Measurements from ENCODE around the gene SLC48A1.

DNA sequence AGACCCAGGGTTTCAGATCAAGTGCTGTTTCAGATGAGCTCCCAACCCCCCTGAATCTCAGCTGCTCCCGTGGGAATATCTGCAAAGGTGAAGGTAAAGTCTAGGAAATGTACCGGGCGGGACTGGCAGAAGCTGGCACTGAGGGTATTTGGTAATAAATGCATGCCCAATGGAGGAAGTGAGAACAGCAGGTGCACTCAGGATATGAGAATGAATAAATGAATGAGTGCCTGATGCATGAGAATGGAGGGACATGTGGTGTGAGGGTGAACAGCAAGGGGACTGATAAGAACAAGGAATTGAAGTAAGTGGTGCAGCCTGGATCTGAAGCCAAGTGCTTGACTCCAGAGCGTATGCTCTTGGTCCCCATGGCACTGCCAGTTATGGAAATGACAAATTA is 25.9 kb upstream of the SLC48A1 start:
- TF ChIP-seq, protein P1, sequence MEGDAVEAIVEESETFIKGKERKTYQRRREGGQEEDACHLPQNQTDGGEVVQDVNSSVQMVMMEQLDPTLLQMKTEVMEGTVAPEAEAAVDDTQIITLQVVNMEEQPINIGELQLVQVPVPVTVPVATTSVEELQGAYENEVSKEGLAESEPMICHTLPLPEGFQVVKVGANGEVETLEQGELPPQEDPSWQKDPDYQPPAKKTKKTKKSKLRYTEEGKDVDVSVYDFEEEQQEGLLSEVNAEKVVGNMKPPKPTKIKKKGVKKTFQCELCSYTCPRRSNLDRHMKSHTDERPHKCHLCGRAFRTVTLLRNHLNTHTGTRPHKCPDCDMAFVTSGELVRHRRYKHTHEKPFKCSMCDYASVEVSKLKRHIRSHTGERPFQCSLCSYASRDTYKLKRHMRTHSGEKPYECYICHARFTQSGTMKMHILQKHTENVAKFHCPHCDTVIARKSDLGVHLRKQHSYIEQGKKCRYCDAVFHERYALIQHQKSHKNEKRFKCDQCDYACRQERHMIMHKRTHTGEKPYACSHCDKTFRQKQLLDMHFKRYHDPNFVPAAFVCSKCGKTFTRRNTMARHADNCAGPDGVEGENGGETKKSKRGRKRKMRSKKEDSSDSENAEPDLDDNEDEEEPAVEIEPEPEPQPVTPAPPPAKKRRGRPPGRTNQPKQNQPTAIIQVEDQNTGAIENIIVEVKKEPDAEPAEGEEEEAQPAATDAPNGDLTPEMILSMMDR (IDR thresholded peaks at IDR 0.05): no peak
- TF ChIP-seq POLR2A (IDR thresholded peaks at IDR 0.05): no peak

Data from prostate gland (tissue), 2 donors.